Neuronal stem cell (in vitro differentiated cells): ENCODE measurements around the gene RPS3. TPM values are rescaled to one million over a fixed set of nuclear protein-coding genes. Genes with fewer than 3 reads are reported as not detected.

Source experiments
- small RNA-seq: library from polyadenylated mRNA; stranded (forward); fragments of <200 nt; extraction: miRNeasy Mini kit (QIAGEN cat#:217004); gene quantifications from one replicate; pipeline ENCODE3, GENCODE V24; 2013; ENCODE audit not compliant: insufficient read depth

The RPS3 gene

Small RNA genes within 50 kb of the gene (small RNA-seq; reads per million reads assigned to genes)
- gene SNORD15A (not detected), gene SNORD15B (670 reads per million, percentile 99 among the genes with 10 or more reads in this experiment)
